ENCODE measurements around the gene BLCAP.
"Not testable (repeated sequence)": the region's sequence is repeated elsewhere in the genome, so short reads cannot be mapped to it uniquely, and the experiment has no call there.

The BLCAP gene

GRCh38 chr20:37558306-37558705, 30.6 kb upstream of the BLCAP start:
- in situ Hi-C loops (cut with MboI; ENCODE audit: low sequenced_read_pairs), result no loop called here

GRCh38 chr20:37556538-37556937, 28.9 kb upstream of the BLCAP start:
- in situ Hi-C loops (cut with MboI; ENCODE audit: low sequenced_read_pairs), result no loop called here

GRCh38 chr20:37554721-37555298, 27.1 kb upstream of the BLCAP start:
- in situ Hi-C loops (cut with MboI; ENCODE audit: low sequenced_read_pairs), result not testable (repeated sequence)

GRCh38 chr20:37552415-37552814, 24.7 kb upstream of the BLCAP start:
- in situ Hi-C loops (cut with MboI; ENCODE audit: low sequenced_read_pairs), result no loop called here

- in situ Hi-C loops (cut with MboI; ENCODE audit: low sequenced_read_pairs), result not testable (repeated sequence)
These were observed 24.0 kb upstream of the BLCAP start for GRCh38 chr20:37551660-37552059.

GRCh38 chr20:37550101-37550920, 22.6 kb upstream of the BLCAP start:
- in situ Hi-C loops (cut with MboI; ENCODE audit: low sequenced_read_pairs), result not testable (repeated sequence)

GRCh38 chr20:37547912-37548311, 20.2 kb upstream of the BLCAP start:
- in situ Hi-C loops (cut with MboI; ENCODE audit: low sequenced_read_pairs), result loop anchor here (25.0 kb wide), 1 partner anchor 286 kb away; the partner anchor contains the start of gene GHRH

- in situ Hi-C loops (cut with MboI; ENCODE audit: low sequenced_read_pairs), result loop anchor here (25.0 kb wide), 1 partner anchor 283 kb away; the partner anchor contains the start of gene GHRH
These were observed 17.8 kb upstream of the BLCAP start for GRCh38 chr20:37545516-37545915.

GRCh38 chr20:37544386-37544785, 16.7 kb upstream of the BLCAP start:
- in situ Hi-C loops (cut with MboI; ENCODE audit: low sequenced_read_pairs), result loop anchor here (25.0 kb wide), 1 partner anchor 282 kb away; the partner anchor contains the start of gene GHRH

- in situ Hi-C loops (cut with MboI; ENCODE audit: low sequenced_read_pairs), result loop anchor here (25.0 kb wide), 1 partner anchor 282 kb away; the partner anchor contains the start of gene GHRH
These were observed 16.2 kb upstream of the BLCAP start for GRCh38 chr20:37543828-37544227.

GRCh38 chr20:37542281-37542680, 14.6 kb upstream of the BLCAP start:
- in situ Hi-C loops (cut with MboI; ENCODE audit: low sequenced_read_pairs), result loop anchor here (25.0 kb wide), 1 partner anchor 280 kb away; the partner anchor contains the start of gene GHRH

GRCh38 chr20:37541326-37541725, 13.7 kb upstream of the BLCAP start:
- in situ Hi-C loops (cut with MboI; ENCODE audit: low sequenced_read_pairs), result loop anchor here (25.0 kb wide), 1 partner anchor 279 kb away; the partner anchor contains the start of gene GHRH

GRCh38 chr20:37540838-37541237, 13.2 kb upstream of the BLCAP start:
- in situ Hi-C loops (cut with MboI; ENCODE audit: low sequenced_read_pairs), result loop anchor here (25.0 kb wide), 1 partner anchor 279 kb away; the partner anchor contains the start of gene GHRH

GRCh38 chr20:37540001-37540400, 12.3 kb upstream of the BLCAP start:
- in situ Hi-C loops (cut with MboI; ENCODE audit: low sequenced_read_pairs), result loop anchor here (25.0 kb wide), 1 partner anchor 278 kb away; the partner anchor contains the start of gene GHRH

GRCh38 chr20:37539424-37539823, 11.7 kb upstream of the BLCAP start:
- in situ Hi-C loops (cut with MboI; ENCODE audit: low sequenced_read_pairs), result loop anchor here (25.0 kb wide), 1 partner anchor 277 kb away; the partner anchor contains the start of gene GHRH

- in situ Hi-C loops (cut with MboI; ENCODE audit: low sequenced_read_pairs), result loop anchor here (25.0 kb wide), 1 partner anchor 276 kb away; the partner anchor contains the start of gene GHRH
These were observed 10.3 kb upstream of the BLCAP start for GRCh38 chr20:37538003-37538402.

- in situ Hi-C loops (cut with MboI; ENCODE audit: low sequenced_read_pairs), result loop anchor here (25.0 kb wide), 1 partner anchor 275 kb away; the partner anchor contains the start of gene GHRH
These were observed 9.8 kb upstream of the BLCAP start for GRCh38 chr20:37537505-37537904.

GRCh38 chr20:37535443-37536132, 7.9 kb upstream of the BLCAP start:
- in situ Hi-C loops (cut with MboI; ENCODE audit: low sequenced_read_pairs), result loop anchor here (25.0 kb wide), 1 partner anchor 273 kb away; the partner anchor contains the start of gene GHRH

GRCh38 chr20:37534401-37535157, 6.9 kb upstream of the BLCAP start:
- in situ Hi-C loops (cut with MboI; ENCODE audit: low sequenced_read_pairs), result loop anchor here (25.0 kb wide), 1 partner anchor 272 kb away; the partner anchor contains the start of gene GHRH

Measured in hTERT RPE-1 (cell line).